GM23338 (cell line): ENCODE results near the gene MLLT1. TPM values are rescaled to one million over a fixed set of nuclear protein-coding genes. Genes with fewer than 3 reads are reported as not detected.

Experiments
- ATAC-seq: fragments of 200-7000 bp; cut with Tn5 transposase; 3 replicates; pipeline ENCODE4 v1.9.1; 2020
- DNase-seq: peaks from one replicate; pipeline ENCODE4 v3.0.0-alpha.2; 2015; ENCODE audit warnings: low spot score
- H2AFZ ChIP-seq: fragments of 200-600 bp; sonication (generic); 2 replicates; pipeline ENCODE4 v1.8.0; 2016; ENCODE audit warnings: antibody characterized with exemption, mild to moderate bottlenecking, moderate library complexity
- H3F3A ChIP-seq: fragments of 200-600 bp; sonication (generic); replicated peaks from 2 replicates; pipeline ENCODE4 v1.8.0; 2017; ENCODE audit warnings: antibody characterized with exemption, mixed run types, low read depth
- H3K27ac ChIP-seq: fragments of 200-600 bp; sonication (generic); 2 replicates; pipeline ENCODE4 v1.6.1; 2016; ENCODE audit warnings: low read depth
- H3K27me3 ChIP-seq: fragments of 200-600 bp; sonication (generic); 2 replicates; pipeline ENCODE4 v1.8.0; 2016; ENCODE audit warnings: mild to moderate bottlenecking, mixed run types, moderate library complexity; ENCODE audit not compliant: insufficient read depth
- H3K36me3 ChIP-seq: fragments of 200-600 bp; sonication (generic); 2 replicates; pipeline ENCODE4 v1.8.0; 2016; ENCODE audit warnings: mild to moderate bottlenecking; ENCODE audit not compliant: insufficient read depth
- H3K4me1 ChIP-seq: fragments of 200-600 bp; sonication (generic); 2 replicates; pipeline ENCODE4 v1.8.0; 2016; ENCODE audit warnings: mild to moderate bottlenecking, moderate library complexity; ENCODE audit not compliant: insufficient read depth
- H3K4me2 ChIP-seq: fragments of 200-600 bp; sonication (generic); 2 replicates; pipeline ENCODE4 v1.7.1; 2017; ENCODE audit warnings: mixed run types
- H3K4me3 ChIP-seq: fragments of 200-600 bp; sonication (generic); 2 replicates; pipeline ENCODE4 v1.6.1; 2016; ENCODE audit warnings: mixed run types
- H3K79me2 ChIP-seq: fragments of 200-600 bp; sonication (generic); replicated peaks from 2 replicates; pipeline ENCODE4 v1.8.0; 2017; ENCODE audit warnings: mild to moderate bottlenecking; ENCODE audit not compliant: insufficient read depth
- H3K9me2 ChIP-seq: fragments of 200-600 bp; sonication (generic); 2 replicates; pipeline ENCODE4 v1.8.0; 2017; ENCODE audit not compliant: insufficient read depth
- H4K20me1 ChIP-seq: fragments of 200-600 bp; sonication (generic); replicated peaks from 2 replicates; pipeline ENCODE4 v1.8.0; 2017; ENCODE audit warnings: mild to moderate bottlenecking; ENCODE audit not compliant: insufficient read depth
- H3K27ac Mint-ChIP-seq: 2 replicates; pipeline ENCODE4 v1.8.0; 2020; ENCODE audit warnings: inconsistent platforms, mild to moderate bottlenecking, moderate library complexity, mixed read lengths
- H3K27me3 Mint-ChIP-seq: 3 replicates; pipeline ENCODE4 v1.8.0; 2022; ENCODE audit warnings: low read depth, mild to moderate bottlenecking, moderate library complexity, mixed read lengths, inconsistent platforms; ENCODE audit not compliant: insufficient read depth, poor library complexity
- H3K36me3 Mint-ChIP-seq: 3 replicates; pipeline ENCODE4 v1.8.0; 2021; ENCODE audit warnings: low read depth, mild to moderate bottlenecking, inconsistent platforms, moderate library complexity, mixed read lengths
- H3K4me1 Mint-ChIP-seq: 3 replicates; pipeline ENCODE4 v1.8.0; 2020; ENCODE audit warnings: mild to moderate bottlenecking, inconsistent platforms, mixed read lengths
- H3K4me3 Mint-ChIP-seq: 3 replicates; pipeline ENCODE4 v1.8.0; 2021; ENCODE audit warnings: moderate library complexity, mild to moderate bottlenecking, inconsistent platforms, mixed read lengths
- H3K9me3 Mint-ChIP-seq: 3 replicates; pipeline ENCODE4 v1.8.0; 2020; ENCODE audit warnings: moderate library complexity, mild to moderate bottlenecking, inconsistent platforms, mixed read lengths
- CREB1 ChIP-seq: fragments of 250-450 bp; sonication (Bioruptor Pico); IDR thresholded peaks from 2 replicates; pipeline ENCODE4 v1.5.0; 2020; ENCODE audit warnings: low read depth, mild to moderate bottlenecking, moderate library complexity
- CTCF ChIP-seq, 2 experiments: fragments of 200-600 bp in 1 of 2; sonication (generic) in 1 of 2; conservative IDR thresholded peaks; 2 replicates each; pipeline versions ENCODE4 v1.5.1 to v1.6.1; 2016 to 2017; ENCODE audit warnings: antibody characterized with exemption in 2 of 2, low read depth in 2 of 2, mild to moderate bottlenecking in 2 of 2, moderate library complexity in 1 of 2
- ETS1 ChIP-seq: IDR thresholded peaks from 2 replicates; pipeline ENCODE4 v1.6.1; 2016; ENCODE audit warnings: antibody characterized with exemption
- EZH2 ChIP-seq: fragments of 200-600 bp; sonication (generic); IDR thresholded peaks from one replicate; pipeline ENCODE4 v1.8.0; 2017; ENCODE audit warnings: antibody characterized with exemption, mild to moderate bottlenecking, low read depth; ENCODE audit not compliant: unreplicated experiment
- EZH2phosphoT487 ChIP-seq: fragments of 200-600 bp; sonication (generic); IDR thresholded peaks from one replicate; pipeline ENCODE4 v1.8.1; 2018; ENCODE audit warnings: antibody characterized with exemption; ENCODE audit not compliant: unreplicated experiment
- JUNB ChIP-seq: IDR thresholded peaks from one replicate; pipeline ENCODE4 v1.6.1; 2016; ENCODE audit warnings: antibody characterized with exemption; ENCODE audit not compliant: unreplicated experiment
- NANOG ChIP-seq: IDR thresholded peaks from 2 replicates; pipeline ENCODE4 v1.6.1; 2016; ENCODE audit warnings: antibody characterized with exemption, borderline replicate concordance
- POLR2AphosphoS5 ChIP-seq: IDR thresholded peaks from 2 replicates; pipeline ENCODE4 v1.6.1; 2016; ENCODE audit warnings: antibody characterized with exemption, low read depth
- REST ChIP-seq: IDR thresholded peaks from one replicate; pipeline ENCODE4 v1.6.1; 2018; ENCODE audit warnings: antibody characterized with exemption; ENCODE audit not compliant: unreplicated experiment
- STAT1 ChIP-seq: IDR thresholded peaks from one replicate; pipeline ENCODE4 v1.6.1; 2016; ENCODE audit warnings: antibody characterized with exemption; ENCODE audit not compliant: unreplicated experiment
- ZNF114 ChIP-seq: fragments of 250-450 bp; sonication (Bioruptor Pico); IDR thresholded peaks from 2 replicates; pipeline ENCODE4 v1.5.0; 2020; ENCODE audit warnings: mild to moderate bottlenecking, moderate library complexity
- ZNF331 ChIP-seq: fragments of 250-450 bp; sonication (Bioruptor Pico); IDR thresholded peaks from 2 replicates; pipeline ENCODE4 v1.5.0; 2020; ENCODE audit warnings: low read depth, mild to moderate bottlenecking, moderate library complexity
- ZNF462 ChIP-seq: fragments of 250-450 bp; sonication (Bioruptor Pico); IDR thresholded peaks from 2 replicates; pipeline ENCODE4 v1.5.0; 2020; ENCODE audit warnings: mild to moderate bottlenecking, moderate library complexity
- polyA plus RNA-seq: library from polyadenylated mRNA; unstranded; fragments of >200 nt; fragmentation: Nextera tagmentation; extraction: Ambion mirVana; gene quantifications from 2 replicates; pipeline ENCODE4 v1.2.1, GENCODE V29; 2016
- total RNA-seq: library from RNA; depleted of rRNA; stranded (reverse); fragments of >200 nt; shearing (Covaris generic); gene quantifications from 2 replicates; pipeline ENCODE4 v1.2.3, GENCODE V29; 2014

MLLT1 gene
- total and polyA plus RNA-seq, 2 experiments from 2014 or later: 17.8 to 23.4 TPM

- Histone ChIP-seq H3K4me1 (peaks cover 4% of the 10 kb centered on the region; the same call in 1 of the 2 replicates), H3K9me2 (no peaks in the 10 kb centered on the region), H3K4me2 (no peak overlapping the region), H3F3A (no peaks in the 10 kb centered on the region), H3K79me2 (peaks cover 99% of the 10 kb centered on the region), H4K20me1 (peaks cover 69% of the 10 kb centered on the region), H3K4me3 (no peak overlapping the region), H3K36me3 (no peaks in the 10 kb centered on the region), H2AFZ (no peak overlapping the region), H3K27ac (no peak overlapping the region), H3K27me3 (no peaks in the 10 kb centered on the region)
- Mint-ChIP-seq H3K36me3 (peaks cover 29% of the 10 kb centered on the region), H3K4me3 (no peak overlapping the region), H3K9me3 (no peaks in the 10 kb centered on the region), H3K27ac (peak overlapping the region; percentile 36; the same call in 1 of the 2 replicates), H3K4me1 (peaks cover 11% of the 10 kb centered on the region), H3K27me3 (peaks cover 10% of the 10 kb centered on the region)
- ATAC-seq (peak; percentile 31; the same call in 2 of the 3 replicates), DNase-seq (no peak)
- TF ChIP-seq EZH2: no peak
- TF ChIP-seq ETS1: no peak
- TF ChIP-seq ZNF462 (CRISPR knock-in tag): no peak
- TF ChIP-seq JUNB: no peak
- no peak for TF ChIP-seq REST
- no peak for TF ChIP-seq CTCF (conservative IDR thresholded peaks at IDR 0.05; ENCODE audit: low read depth in 2 of 2)
- TF ChIP-seq ZNF114 (CRISPR knock-in tag): no peak
- TF ChIP-seq EZH2phosphoT487: no peak
- TF ChIP-seq POLR2AphosphoS5: no peak
- no peak for TF ChIP-seq STAT1
- no peak for TF ChIP-seq ZNF331
- TF ChIP-seq CREB1 (CRISPR knock-in tag): no peak
- no peak for TF ChIP-seq NANOG
These were observed 25.6 kb downstream of the MLLT1 start for GRCh38 chr19:6253954-6254733.
